GM12872 (cell line): ENCODE results near the gene BFAR.

Experiments used
- TF ChIP-seq, protein P1 (sequence below): IDR thresholded peaks from 3 replicates; pipeline ENCODE4 v1.5.1; 2011; ENCODE audit warnings: low read depth, mild to moderate bottlenecking, low read length, moderate library complexity; ENCODE audit not compliant: insufficient read depth

BFAR gene

DNA sequence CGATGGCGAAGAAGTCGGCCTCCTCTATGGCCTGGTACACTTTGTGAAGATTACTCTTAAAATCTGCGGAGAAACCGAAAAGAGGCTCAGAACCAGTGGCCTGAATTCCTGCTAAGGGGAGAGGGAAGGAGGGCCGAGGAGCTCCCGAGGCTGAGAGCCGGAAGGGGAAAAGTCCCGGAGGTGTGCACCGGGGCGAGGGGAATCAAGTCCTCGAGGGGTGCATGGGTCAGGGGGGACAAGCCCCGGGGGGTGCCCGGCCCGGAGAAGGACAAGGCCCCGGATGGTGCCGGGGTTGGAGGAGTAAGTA, 3.2 kb upstream of the BFAR start:
- TF ChIP-seq, protein P1, sequence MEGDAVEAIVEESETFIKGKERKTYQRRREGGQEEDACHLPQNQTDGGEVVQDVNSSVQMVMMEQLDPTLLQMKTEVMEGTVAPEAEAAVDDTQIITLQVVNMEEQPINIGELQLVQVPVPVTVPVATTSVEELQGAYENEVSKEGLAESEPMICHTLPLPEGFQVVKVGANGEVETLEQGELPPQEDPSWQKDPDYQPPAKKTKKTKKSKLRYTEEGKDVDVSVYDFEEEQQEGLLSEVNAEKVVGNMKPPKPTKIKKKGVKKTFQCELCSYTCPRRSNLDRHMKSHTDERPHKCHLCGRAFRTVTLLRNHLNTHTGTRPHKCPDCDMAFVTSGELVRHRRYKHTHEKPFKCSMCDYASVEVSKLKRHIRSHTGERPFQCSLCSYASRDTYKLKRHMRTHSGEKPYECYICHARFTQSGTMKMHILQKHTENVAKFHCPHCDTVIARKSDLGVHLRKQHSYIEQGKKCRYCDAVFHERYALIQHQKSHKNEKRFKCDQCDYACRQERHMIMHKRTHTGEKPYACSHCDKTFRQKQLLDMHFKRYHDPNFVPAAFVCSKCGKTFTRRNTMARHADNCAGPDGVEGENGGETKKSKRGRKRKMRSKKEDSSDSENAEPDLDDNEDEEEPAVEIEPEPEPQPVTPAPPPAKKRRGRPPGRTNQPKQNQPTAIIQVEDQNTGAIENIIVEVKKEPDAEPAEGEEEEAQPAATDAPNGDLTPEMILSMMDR = no peak

DNA sequence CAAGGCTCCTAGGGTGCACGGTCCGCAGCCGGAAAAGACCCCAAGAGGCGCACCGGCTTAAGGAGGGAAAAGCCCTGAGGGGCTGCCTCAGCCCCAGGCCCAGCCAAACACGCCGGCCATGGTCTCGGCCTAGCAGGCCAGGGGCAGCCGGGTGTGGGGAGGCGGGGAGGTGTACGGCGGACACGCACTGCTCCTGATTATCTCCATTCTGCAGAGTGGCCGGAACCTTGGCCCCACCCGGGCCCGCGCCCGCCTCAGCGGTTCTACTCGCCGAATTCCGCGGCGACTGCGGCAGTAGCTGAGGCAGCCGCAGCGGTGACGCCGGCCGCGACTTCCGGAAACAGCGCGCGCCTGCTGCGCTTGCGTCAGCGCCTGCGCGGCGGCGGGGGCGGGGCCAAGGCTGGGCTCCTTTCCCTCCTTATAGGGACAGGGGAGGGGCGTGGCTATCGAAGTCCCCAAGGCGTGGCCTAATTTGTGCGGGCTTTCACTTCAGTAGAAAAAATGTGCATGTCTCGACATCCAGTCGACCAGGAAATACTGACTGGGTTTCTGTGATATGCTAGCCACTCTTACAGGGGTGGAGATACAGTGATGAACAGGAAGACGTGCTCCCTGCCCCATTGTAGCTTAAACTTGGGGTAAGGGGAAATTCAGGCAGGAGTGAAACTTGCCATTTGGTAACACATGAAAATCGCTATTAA, 2.7 kb upstream of the BFAR start, which contains the start of gene PARN:
PARN (minus strand) TSS at position 342 of the 701 bp plus-strand sequence; CDS start at position 207, 135 bp downstream.
- TF ChIP-seq, protein P1 = no peak

DNA sequence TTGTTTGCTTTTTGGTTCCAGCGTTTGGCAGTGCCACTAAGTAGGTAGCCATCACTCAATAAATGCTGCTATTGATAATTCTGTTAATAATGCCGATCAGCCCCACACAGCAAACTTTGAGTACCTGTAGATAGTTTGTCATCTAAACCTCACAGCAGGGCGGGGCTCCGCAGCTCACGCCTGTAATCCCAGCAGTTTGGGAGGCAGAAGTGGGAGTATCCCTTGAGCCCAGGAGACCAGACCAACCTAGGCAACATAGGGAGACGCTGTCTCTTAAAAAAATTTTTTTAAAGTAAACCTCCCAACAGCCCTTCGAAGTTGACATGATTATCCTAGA, 1.6 kb downstream of the BFAR start:
- TF ChIP-seq, protein P1 = no peak

DNA sequence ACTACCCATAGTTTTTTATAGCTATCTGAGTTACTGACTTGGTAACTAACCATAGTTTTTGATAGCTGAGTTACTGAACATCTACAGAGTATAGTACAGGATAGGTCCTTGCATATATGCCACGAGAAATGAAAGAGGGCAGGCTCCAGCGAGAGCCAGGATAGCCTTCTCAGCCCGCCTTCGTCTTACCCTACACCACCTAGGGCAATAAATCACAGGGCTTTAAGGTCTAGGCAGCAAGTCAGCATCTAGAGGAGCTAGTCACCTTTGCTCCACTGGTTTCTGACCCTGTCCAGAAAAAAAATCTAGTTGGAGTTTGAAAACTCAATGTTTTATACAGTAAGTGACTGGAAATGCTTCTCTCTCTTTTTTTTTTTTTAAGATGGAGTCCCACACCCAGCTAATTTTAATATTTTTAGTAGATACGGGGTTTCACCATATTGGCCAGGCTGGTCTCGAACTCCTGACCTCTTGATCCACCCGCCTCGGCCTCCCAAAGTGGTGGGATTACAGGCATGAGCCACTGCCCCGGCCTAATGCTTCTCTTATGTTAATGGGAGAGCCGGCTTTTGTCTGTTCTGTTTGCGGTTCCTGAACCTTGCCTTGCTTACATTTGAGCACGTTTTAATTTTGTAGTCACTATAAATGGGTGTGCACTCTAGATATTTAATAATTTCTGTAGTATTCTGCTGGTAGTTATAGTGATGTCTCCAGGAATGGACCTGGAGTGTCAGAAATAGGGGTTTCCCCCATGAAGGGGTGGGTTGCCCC, 2.8 kb downstream of the BFAR start:
- TF ChIP-seq, protein P1 = no peak

DNA sequence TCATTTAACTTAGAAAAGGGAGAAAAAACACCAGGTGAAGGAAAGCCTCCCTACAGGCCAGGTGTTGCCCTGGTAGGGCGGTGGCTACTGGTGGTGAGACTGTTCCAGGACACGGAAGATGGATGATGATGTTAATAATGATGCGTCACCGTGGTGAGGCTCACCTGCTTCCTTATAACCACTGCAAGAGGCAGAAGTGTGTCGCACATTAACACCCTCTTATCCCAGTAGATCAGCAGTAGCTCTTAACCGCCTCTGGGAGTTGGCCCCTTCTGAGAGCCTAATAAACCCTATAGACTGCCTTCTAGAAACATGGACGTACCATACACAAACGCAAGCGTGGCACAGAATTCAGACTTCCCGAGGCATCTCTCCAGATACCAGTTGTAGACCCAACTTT, 7.8 kb downstream of the BFAR start:
- TF ChIP-seq, protein P1 = no peak

DNA sequence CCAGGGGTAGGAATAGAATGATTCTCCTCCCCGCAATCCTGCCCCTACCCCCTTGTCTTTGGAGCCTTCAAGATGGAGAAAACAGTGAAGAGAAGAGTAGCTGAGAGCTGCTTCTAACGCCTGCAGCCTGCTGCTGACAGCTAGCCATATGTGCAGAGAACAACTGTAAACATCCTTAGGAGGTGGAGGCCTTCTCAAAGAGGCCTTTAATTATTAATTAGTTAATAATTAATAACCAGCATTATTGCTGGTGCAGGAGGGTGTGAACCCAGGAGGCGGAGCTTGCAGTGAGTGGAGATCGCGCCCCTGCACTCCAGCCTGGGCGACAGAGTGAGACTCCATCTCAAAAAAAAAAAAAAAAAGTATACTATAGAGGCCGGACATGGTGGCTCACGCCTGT, 8.5 kb downstream of the BFAR start:
- TF ChIP-seq, protein P1 = no peak

DNA sequence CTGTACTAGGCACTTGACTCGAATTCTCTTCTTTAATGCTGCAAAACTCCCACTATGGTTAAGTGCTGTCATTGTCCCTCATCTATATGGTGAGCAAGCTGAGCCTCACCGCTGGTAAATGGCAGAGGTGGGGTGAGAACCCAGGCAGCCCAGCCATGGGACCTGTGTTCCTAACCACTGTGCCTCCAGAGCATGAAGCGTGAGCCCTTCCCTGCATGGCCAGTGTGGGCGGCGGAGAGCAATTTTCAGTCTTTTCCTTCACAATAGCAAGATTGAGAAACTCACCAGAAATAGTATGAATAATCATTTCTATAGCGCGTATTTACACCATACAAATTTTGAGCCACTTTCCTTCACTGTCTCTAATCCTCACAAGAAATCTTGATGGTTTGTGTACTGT, 9.2 kb downstream of the BFAR start:
- TF ChIP-seq, protein P1 = no peak
